Measurements from ENCODE around the gene PXT1.
"Not testable (repeated sequence)": the region's sequence is repeated elsewhere in the genome, so short reads cannot be mapped to it uniquely, and the experiment has no call there.

Gene PXT1

GRCh38 chr6:36442671-36443470 is at the start of gene PXT1, which contains the start of gene KCTD20:
Gene PXT1 (minus strand): TSS chr6:36442854. CDS start chr6:36426082, 16,772 bp downstream.
Gene KCTD20 (plus strand): TSS chr6:36443000. CDS start chr6:36470098, 27,098 bp downstream.
- peak; percentile 67 to 73 (median 71) for DNase-seq

- DNase-seq: no peak
These were observed 49.4 kb upstream of the PXT1 start for GRCh38 chr6:36492092-36492491.

GRCh38 chr6:36491378-36491965 is 48.8 kb upstream of the PXT1 start:
- no peak for DNase-seq

GRCh38 chr6:36489426-36489825 is 46.8 kb upstream of the PXT1 start:
- no peak for DNase-seq

GRCh38 chr6:36488221-36488620 is 45.6 kb upstream of the PXT1 start:
- DNase-seq: no peak

- DNase-seq: no peak
These were observed 45.0 kb upstream of the PXT1 start for GRCh38 chr6:36487698-36488097.

GRCh38 chr6:36484736-36485135 is 42.1 kb upstream of the PXT1 start:
- no peak for DNase-seq

GRCh38 chr6:36483326-36483725 is 40.7 kb upstream of the PXT1 start:
- DNase-seq: not testable (repeated sequence)

- DNase-seq: no peak
These were observed 36.6 kb upstream of the PXT1 start for GRCh38 chr6:36479256-36479655.

- DNase-seq: no peak
These were observed 35.4 kb upstream of the PXT1 start for GRCh38 chr6:36478051-36478526.

GRCh38 chr6:36469946-36470345 is 27.3 kb upstream of the PXT1 start:
- no peak for DNase-seq

- DNase-seq: no peak
These were observed 26.6 kb upstream of the PXT1 start for GRCh38 chr6:36469148-36469661.

- no peak for DNase-seq
These were observed 25.0 kb upstream of the PXT1 start for GRCh38 chr6:36467625-36468024.

- no peak for DNase-seq
These were observed 21.6 kb upstream of the PXT1 start for GRCh38 chr6:36464233-36464632.

GRCh38 chr6:36463676-36464075 is 21.0 kb upstream of the PXT1 start:
- no peak for DNase-seq

GRCh38 chr6:36461646-36462045 is 19.0 kb upstream of the PXT1 start:
- DNase-seq: no peak

GRCh38 chr6:36460916-36461315 is 18.3 kb upstream of the PXT1 start:
- DNase-seq: no peak

- no peak for DNase-seq
These were observed 16.8 kb upstream of the PXT1 start for GRCh38 chr6:36459501-36459900.

GRCh38 chr6:36455486-36456027 is 12.9 kb upstream of the PXT1 start:
- no peak for DNase-seq

GRCh38 chr6:36452897-36453296 is 10.2 kb upstream of the PXT1 start:
- DNase-seq: not testable (repeated sequence)

GRCh38 chr6:36449173-36449572 is 6.5 kb upstream of the PXT1 start:
- DNase-seq: not testable (repeated sequence)

GRCh38 chr6:36445621-36446020 is 3.0 kb upstream of the PXT1 start:
- DNase-seq: no peak

- no peak for DNase-seq
These were observed 1.8 kb upstream of the PXT1 start for GRCh38 chr6:36444470-36444869.
